PFSK-1 (cell line): ENCODE measurements around the gene HOXB3.

ENCODE experiments used
- FOXP2 ChIP-seq: optimal IDR thresholded peaks from 2 replicates; pipeline ENCODE3; 2011; ENCODE audit warnings: borderline replicate concordance, control low read depth, inconsistent platforms; ENCODE audit not compliant: insufficient read depth; ENCODE audit errors: extremely low read length, extremely low read depth
- POLR2AphosphoS5 ChIP-seq: IDR thresholded peaks from 2 replicates; pipeline ENCODE4 v1.6.1; 2012; ENCODE audit warnings: low read depth, mild to moderate bottlenecking, control low read depth, low read length, moderate library complexity
- REST ChIP-seq, 2 experiments: IDR thresholded peaks; 2 replicates each; pipeline versions ENCODE4 v1.6.1 to v1.8.0; 2011 to 2012; ENCODE audit warnings: low read depth in 2 of 2, low read length in 2 of 2, control low read depth in 1 of 2, inconsistent platforms in 1 of 2, mild to moderate bottlenecking in 1 of 2, moderate library complexity in 1 of 2; ENCODE audit not compliant: insufficient read depth in 1 of 2
- SIN3A ChIP-seq: IDR thresholded peaks from 2 replicates; pipeline ENCODE4 v1.6.1; 2012; ENCODE audit warnings: mild to moderate bottlenecking, low read length, moderate library complexity, borderline replicate concordance; ENCODE audit not compliant: insufficient read depth
- TAF1 ChIP-seq: IDR thresholded peaks from 2 replicates; pipeline ENCODE4 v1.6.1; 2012; ENCODE audit warnings: low read length, control low read depth, borderline replicate concordance; ENCODE audit not compliant: insufficient read depth

The HOXB3 gene

DNA sequence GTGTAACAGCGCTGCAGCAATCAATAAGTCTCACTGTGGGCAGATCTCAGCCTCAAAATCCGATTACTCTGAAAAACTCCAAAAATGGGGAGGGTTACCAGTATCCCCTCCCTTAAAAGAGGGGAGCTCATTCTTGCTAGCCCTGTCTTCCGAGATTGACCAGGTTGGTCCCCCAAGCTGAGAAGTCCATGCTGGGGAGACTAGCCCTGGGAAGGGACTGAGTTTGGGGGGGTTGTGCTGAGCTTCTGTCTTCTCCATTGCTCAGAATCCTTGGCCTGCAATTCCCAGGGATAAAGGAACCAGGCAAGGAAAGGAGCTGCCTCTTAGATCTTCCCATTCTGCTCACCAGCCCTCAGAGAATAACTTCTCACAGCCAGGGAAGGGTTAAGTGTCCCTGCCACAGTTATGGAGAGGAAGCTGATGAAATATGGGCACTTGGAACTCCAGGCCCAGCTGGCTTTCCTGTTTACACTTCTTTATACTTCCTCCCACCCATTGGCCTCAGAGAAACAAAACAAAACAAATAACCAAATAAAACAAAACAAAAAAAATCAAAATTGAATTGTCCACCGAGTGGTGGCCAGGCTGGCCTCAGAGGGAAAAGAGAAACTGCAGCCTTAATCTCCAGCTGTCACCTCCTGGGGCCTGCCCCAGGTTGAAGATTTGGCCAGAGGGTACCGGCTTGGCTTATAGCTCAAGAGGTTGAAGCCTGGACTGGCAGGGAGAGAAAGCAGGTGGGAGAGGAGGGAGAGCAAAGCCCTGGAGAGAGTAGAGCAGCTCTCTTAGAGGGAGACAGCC, 2.6 kb downstream of the HOXB3 start:
- TF ChIP-seq SIN3A (no peak), POLR2AphosphoS5 (no peak), TAF1 (no peak), REST (IDR thresholded peaks at IDR 0.05; ENCODE audit: insufficient read depth in 1 of 2, low read depth in 2 of 2, low read length in 2 of 2) (no peak), FOXP2 (no peak)

- no peak for TF ChIP-seq TAF1
- no peak for TF ChIP-seq REST (IDR thresholded peaks at IDR 0.05; ENCODE audit: insufficient read depth in 1 of 2, low read depth in 2 of 2, low read length in 2 of 2)
- TF ChIP-seq FOXP2 = no peak
- TF ChIP-seq POLR2AphosphoS5 = no peak
- TF ChIP-seq SIN3A = no peak
These were observed 3.4 kb downstream of the HOXB3 start for GRCh38 chr17:48586355-48587258.

DNA sequence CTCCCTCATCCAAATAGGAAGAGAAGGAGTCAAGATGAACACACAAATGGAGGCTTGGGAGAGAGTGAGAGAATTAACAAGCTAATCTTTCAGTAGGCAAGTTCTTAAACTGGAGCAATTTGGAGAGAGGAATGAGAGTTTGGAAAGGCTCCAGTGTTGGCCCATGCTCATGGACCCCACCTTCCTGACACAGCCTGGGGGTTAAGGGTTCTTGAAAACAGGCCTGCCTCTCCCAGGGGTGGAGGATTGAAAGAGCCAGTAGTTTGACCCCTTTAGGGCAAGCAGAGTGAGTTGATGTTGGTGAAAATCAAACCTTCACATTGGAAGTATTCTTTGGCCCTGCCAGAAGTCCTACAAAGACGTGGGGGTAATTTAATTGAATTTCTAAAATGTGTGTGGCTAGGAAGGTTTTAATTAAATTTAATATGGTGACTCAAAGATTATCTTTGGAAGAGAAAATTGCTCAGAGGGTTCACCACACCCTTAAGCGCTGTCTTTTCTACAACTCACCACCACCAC, 5.8 kb downstream of the HOXB3 start:
- TF ChIP-seq TAF1 (no peak), REST (IDR thresholded peaks at IDR 0.05; ENCODE audit: insufficient read depth in 1 of 2, low read depth in 2 of 2, low read length in 2 of 2) (no peak), POLR2AphosphoS5 (no peak), SIN3A (no peak), FOXP2 (no peak)

DNA sequence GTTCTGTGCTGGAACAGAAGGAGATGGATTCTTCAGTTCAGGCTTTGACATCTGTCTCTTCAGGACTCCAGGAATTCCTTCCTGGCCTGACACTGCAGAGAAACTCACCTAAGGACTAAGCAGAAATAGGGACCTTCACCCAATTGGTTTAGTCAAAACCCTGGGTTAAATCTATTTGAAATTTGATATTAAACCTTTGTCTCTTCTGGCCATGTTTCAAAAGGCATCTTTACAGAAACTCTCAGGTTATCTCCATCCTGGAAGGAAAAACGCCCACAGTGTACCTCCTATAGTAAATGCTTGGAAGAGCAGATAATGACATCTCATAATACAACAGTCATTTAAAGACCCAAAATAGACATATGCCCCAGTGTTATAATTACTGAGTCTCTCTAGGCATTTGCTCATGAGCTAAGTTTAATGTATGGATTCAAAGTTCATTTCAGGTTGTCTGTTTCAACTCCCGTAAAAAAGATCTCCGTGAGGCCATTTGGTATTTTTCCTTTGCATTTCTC, 6.3 kb downstream of the HOXB3 start:
- TF ChIP-seq TAF1 (no peak), REST (IDR thresholded peaks at IDR 0.05; ENCODE audit: insufficient read depth in 1 of 2, low read depth in 2 of 2, low read length in 2 of 2) (no peak), POLR2AphosphoS5 (no peak), SIN3A (no peak), FOXP2 (no peak)
